ENCODE measurements around the gene AUTS2. TPM values are rescaled to one million over a fixed set of nuclear protein-coding genes. Genes with fewer than 3 reads are reported as not detected.

The AUTS2 gene
- total and polyA plus RNA-seq, 2 donors (not counting 1 experiment from before 2014, with no cell fraction given), result 0.60 to 9.1 TPM

- Histone ChIP-seq H3K27ac (ENCODE audit: insufficient read depth, low read length) (no peak overlapping the region), H3K36me3 (ENCODE audit: control insufficient read depth, insufficient read depth, low read length) (no peaks in the 10 kb centered on the region), H3K79me2 (ENCODE audit: control insufficient read depth, insufficient read depth, low read length) (no peaks in the 10 kb centered on the region), H3K4me2 (ENCODE audit: extremely low read depth, insufficient read depth, low read length) (no peak overlapping the region), H3K4me3 (replicated peaks in 1 of 4; ENCODE audit: control extremely low read depth in 1 of 4, insufficient read depth in 1 of 4, low read depth in 3 of 4, low read length in 4 of 4) (no peak overlapping the region), H3K4me1 (ENCODE audit: control insufficient read depth, extremely low read depth, insufficient read depth, low read length) (no peaks in the 10 kb centered on the region), H3K27me3 (ENCODE audit: control insufficient read depth, insufficient read depth, low read length) (no peaks in the 10 kb centered on the region), H3K9ac (ENCODE audit: insufficient read depth, low read length) (no peak overlapping the region), H4K20me1 (ENCODE audit: control insufficient read depth, extremely low read depth, insufficient read depth, low read length) (no peaks in the 10 kb centered on the region), H3K9me3 (ENCODE audit: control insufficient read depth, insufficient read depth, low read depth, low read length) (no peaks in the 10 kb centered on the region), H2AFZ (ENCODE audit: low read length) (no peak overlapping the region)
- TF ChIP-seq CTCF (conservative IDR thresholded peaks at IDR 0.05 in 1 of 2, IDR thresholded peaks at IDR 0.05 in 1 of 2; ENCODE audit: low read depth in 1 of 2, low read length in 2 of 2) (no peak), EZH2 (IDR thresholded peaks at IDR 0.05; ENCODE audit: low read length, missing control alignments) (no peak)
- DNase-seq (ENCODE audit: low read depth in 2 of 2), result no peak
Measured at GRCh38 chr7:70505468-70505867, 907.2 kb downstream of the AUTS2 start.

GRCh38 chr7:70505886-70506285 lies 907.6 kb downstream of the AUTS2 start:
- H3K27me3 ChIP-seq (ENCODE audit: control insufficient read depth, insufficient read depth, low read length), result no peaks in the 10 kb centered on the region
- no peak for TF ChIP-seq EZH2 (IDR thresholded peaks at IDR 0.05; ENCODE audit: low read length, missing control alignments)
- TF ChIP-seq CTCF (conservative IDR thresholded peaks at IDR 0.05 in 1 of 2, IDR thresholded peaks at IDR 0.05 in 1 of 2; ENCODE audit: low read depth in 1 of 2, low read length in 2 of 2), result no peak
- no peaks in the 10 kb centered on the region for H3K9me3 ChIP-seq (ENCODE audit: control insufficient read depth, insufficient read depth, low read depth, low read length)
- H3K27ac ChIP-seq (ENCODE audit: insufficient read depth, low read length), result no peak overlapping the region
- no peak for DNase-seq (ENCODE audit: low read depth in 2 of 2)
- no peak overlapping the region for H2AFZ ChIP-seq (ENCODE audit: low read length)
- H3K4me3 ChIP-seq (replicated peaks in 1 of 4; ENCODE audit: control extremely low read depth in 1 of 4, insufficient read depth in 1 of 4, low read depth in 3 of 4, low read length in 4 of 4), result no peak overlapping the region
- no peaks in the 10 kb centered on the region for H4K20me1 ChIP-seq (ENCODE audit: control insufficient read depth, extremely low read depth, insufficient read depth, low read length)
- H3K36me3 ChIP-seq (ENCODE audit: control insufficient read depth, insufficient read depth, low read length), result no peaks in the 10 kb centered on the region
- no peak overlapping the region for H3K9ac ChIP-seq (ENCODE audit: insufficient read depth, low read length)
- H3K4me2 ChIP-seq (ENCODE audit: extremely low read depth, insufficient read depth, low read length), result no peak overlapping the region
- H3K4me1 ChIP-seq (ENCODE audit: control insufficient read depth, extremely low read depth, insufficient read depth, low read length), result no peaks in the 10 kb centered on the region
- H3K79me2 ChIP-seq (ENCODE audit: control insufficient read depth, insufficient read depth, low read length), result no peaks in the 10 kb centered on the region

- no peak overlapping the region for H3K4me3 ChIP-seq (replicated peaks in 1 of 4; ENCODE audit: control extremely low read depth in 1 of 4, insufficient read depth in 1 of 4, low read depth in 3 of 4, low read length in 4 of 4)
- no peaks in the 10 kb centered on the region for H3K27me3 ChIP-seq (ENCODE audit: control insufficient read depth, insufficient read depth, low read length)
- DNase-seq (ENCODE audit: low read depth in 2 of 2), result no peak
- no peak overlapping the region for H3K4me2 ChIP-seq (ENCODE audit: extremely low read depth, insufficient read depth, low read length)
- no peaks in the 10 kb centered on the region for H3K79me2 ChIP-seq (ENCODE audit: control insufficient read depth, insufficient read depth, low read length)
- H3K4me1 ChIP-seq (ENCODE audit: control insufficient read depth, extremely low read depth, insufficient read depth, low read length), result no peaks in the 10 kb centered on the region
- H3K36me3 ChIP-seq (ENCODE audit: control insufficient read depth, insufficient read depth, low read length), result no peaks in the 10 kb centered on the region
- H3K27ac ChIP-seq (ENCODE audit: insufficient read depth, low read length), result no peak overlapping the region
- H4K20me1 ChIP-seq (ENCODE audit: control insufficient read depth, extremely low read depth, insufficient read depth, low read length), result no peaks in the 10 kb centered on the region
- TF ChIP-seq CTCF (conservative IDR thresholded peaks at IDR 0.05 in 1 of 2, IDR thresholded peaks at IDR 0.05 in 1 of 2; ENCODE audit: low read depth in 1 of 2, low read length in 2 of 2) (peak in 1 of 2 donors; percentile 6), EZH2 (IDR thresholded peaks at IDR 0.05; ENCODE audit: low read length, missing control alignments) (no peak)
- no peak overlapping the region for H2AFZ ChIP-seq (ENCODE audit: low read length)
- H3K9me3 ChIP-seq (ENCODE audit: control insufficient read depth, insufficient read depth, low read depth, low read length), result no peaks in the 10 kb centered on the region
- no peak overlapping the region for H3K9ac ChIP-seq (ENCODE audit: insufficient read depth, low read length)
Measured at GRCh38 chr7:70506434-70506833, 908.2 kb downstream of the AUTS2 start.
